Nephron (organoid): ENCODE data around the gene MARCHF3.
"Not testable (repeated sequence)": the region's sequence is repeated elsewhere in the genome, so short reads cannot be mapped to it uniquely, and the experiment has no call there.

Source experiments
- H3K27ac Mint-ChIP-seq, 3 experiments: 2 replicates each; pipeline ENCODE4 v1.8.0; 2020; ENCODE audit warnings: mixed read lengths in 3 of 3, mild to moderate bottlenecking in 2 of 3, moderate library complexity in 1 of 3
- H3K27me3 Mint-ChIP-seq: 2 replicates; pipeline ENCODE4 v1.8.0; 2021; ENCODE audit warnings: low read depth, mild to moderate bottlenecking, moderate library complexity, mixed read lengths
- H3K36me3 Mint-ChIP-seq: 2 replicates; pipeline ENCODE4 v1.8.0; 2020; ENCODE audit warnings: low read depth, mixed read lengths
- H3K4me1 Mint-ChIP-seq: 2 replicates; pipeline ENCODE4 v1.8.0; 2020; ENCODE audit warnings: mixed read lengths
- H3K4me3 Mint-ChIP-seq, 3 experiments: 2 replicates each; pipeline ENCODE4 v1.8.0; 2020; ENCODE audit warnings: mild to moderate bottlenecking in 3 of 3, mixed read lengths in 3 of 3, moderate library complexity in 2 of 3
- H3K9me3 Mint-ChIP-seq: 2 replicates; pipeline ENCODE4 v1.8.0; 2020; ENCODE audit warnings: mixed read lengths
- CTCF ChIP-seq, 3 experiments: fragments of 200-600 bp; sonication (generic); IDR thresholded peaks; one replicate each; pipeline ENCODE4 v1.5.0; 2021; ENCODE audit warnings: antibody characterized with exemption in 3 of 3; ENCODE audit not compliant: unreplicated experiment in 3 of 3

MARCHF3 gene

GRCh38 chr5:126949475-126949874 lies 80.9 kb downstream of the MARCHF3 start:
- no peak for TF ChIP-seq CTCF (IDR thresholded peaks at IDR 0.05; ENCODE audit: unreplicated experiment in 3 of 3)
- Mint-ChIP-seq H3K27me3 (no peaks in the 10 kb centered on the region), H3K4me3 (no peak overlapping the region), H3K4me1 (no peaks in the 10 kb centered on the region), H3K36me3 (no peaks in the 10 kb centered on the region), H3K9me3 (no peaks in the 10 kb centered on the region), H3K27ac (no peak overlapping the region)

GRCh38 chr5:126948453-126948852 lies 81.9 kb downstream of the MARCHF3 start:
- Mint-ChIP-seq H3K36me3 (no peaks in the 10 kb centered on the region), H3K27ac (no peak overlapping the region), H3K9me3 (no peaks in the 10 kb centered on the region), H3K4me3 (no peak overlapping the region), H3K27me3 (no peaks in the 10 kb centered on the region), H3K4me1 (no peaks in the 10 kb centered on the region)
- no peak for TF ChIP-seq CTCF (IDR thresholded peaks at IDR 0.05; ENCODE audit: unreplicated experiment in 3 of 3)

- Mint-ChIP-seq H3K9me3 (no peaks in the 10 kb centered on the region), H3K27ac (no peak overlapping the region), H3K27me3 (no peaks in the 10 kb centered on the region), H3K4me3 (no peak overlapping the region), H3K36me3 (no peaks in the 10 kb centered on the region), H3K4me1 (no peaks in the 10 kb centered on the region)
- TF ChIP-seq CTCF (IDR thresholded peaks at IDR 0.05; ENCODE audit: unreplicated experiment in 3 of 3): no peak
Observed at GRCh38 chr5:126948011-126948355, 82.4 kb downstream of the MARCHF3 start.

DNA sequence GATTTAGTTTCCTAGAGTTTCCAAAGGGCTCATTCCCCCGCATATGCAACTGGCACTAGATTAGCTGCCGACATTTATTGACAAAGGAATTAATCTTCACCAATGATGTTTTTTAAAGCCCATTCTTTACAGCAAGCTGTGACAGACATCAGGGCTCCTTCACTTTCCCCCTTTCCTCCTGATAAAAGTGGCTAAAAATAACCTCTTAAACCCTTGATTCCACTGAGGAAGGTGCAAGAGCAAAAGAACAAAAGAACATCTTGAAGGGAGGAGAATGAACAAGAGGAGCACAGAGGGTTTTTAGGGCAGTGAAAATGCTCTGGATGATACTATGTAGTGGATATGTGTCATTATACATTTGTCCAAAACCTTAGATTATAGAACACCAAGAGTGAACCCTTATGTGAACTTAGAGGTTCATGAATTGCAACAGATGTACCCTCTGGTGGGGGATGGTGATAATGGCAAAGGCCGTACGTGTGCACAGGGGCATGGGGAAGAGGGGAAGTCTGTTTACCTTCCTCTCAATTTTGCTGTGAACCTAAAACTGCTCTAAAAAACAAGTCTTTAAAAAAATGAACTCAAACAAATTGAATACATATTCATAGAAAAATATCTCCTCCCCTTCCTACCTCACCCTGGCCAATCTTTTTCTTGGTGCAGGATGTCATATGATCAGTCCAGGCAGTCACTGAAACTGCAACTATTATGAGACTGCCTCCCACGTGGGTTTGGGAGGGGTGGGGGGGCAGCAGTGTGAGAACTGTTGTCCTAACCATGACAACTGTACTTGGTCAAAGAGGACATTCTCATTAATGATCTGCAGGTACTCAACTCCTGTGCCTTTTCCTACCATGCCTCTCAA lies 83.0 kb downstream of the MARCHF3 start:
- H3K27ac Mint-ChIP-seq: no peak overlapping the region
- no peaks in the 10 kb centered on the region for H3K9me3 Mint-ChIP-seq
- H3K27me3 Mint-ChIP-seq: no peaks in the 10 kb centered on the region
- no peak overlapping the region for H3K4me3 Mint-ChIP-seq
- TF ChIP-seq CTCF (IDR thresholded peaks at IDR 0.05; ENCODE audit: unreplicated experiment in 3 of 3): no peak
- no peaks in the 10 kb centered on the region for H3K4me1 Mint-ChIP-seq
- H3K36me3 Mint-ChIP-seq: no peaks in the 10 kb centered on the region

DNA sequence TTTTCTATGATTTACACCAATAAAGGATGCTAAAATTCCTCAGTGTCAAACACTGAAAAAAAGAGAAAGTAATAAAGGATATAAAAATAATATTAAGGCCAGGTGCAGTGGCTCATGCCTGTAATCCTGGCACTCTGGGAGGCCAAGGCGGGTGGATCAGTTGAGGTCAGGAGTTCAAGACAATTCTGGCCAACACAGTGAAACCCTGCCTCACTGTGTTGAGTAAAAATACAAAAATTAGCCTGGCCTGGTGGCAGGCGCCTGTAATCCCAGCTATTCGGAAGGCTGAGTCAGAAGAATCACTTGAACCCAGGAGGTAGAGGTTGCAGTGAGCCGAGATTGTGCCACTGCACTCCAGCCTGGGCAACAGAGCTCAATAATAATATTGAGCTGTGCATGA lies 87.5 kb downstream of the MARCHF3 start:
- not testable (repeated sequence) for H3K4me1 Mint-ChIP-seq, H3K9me3 Mint-ChIP-seq, H3K36me3 Mint-ChIP-seq, H3K4me3 Mint-ChIP-seq, H3K27ac Mint-ChIP-seq, H3K27me3 Mint-ChIP-seq

DNA sequence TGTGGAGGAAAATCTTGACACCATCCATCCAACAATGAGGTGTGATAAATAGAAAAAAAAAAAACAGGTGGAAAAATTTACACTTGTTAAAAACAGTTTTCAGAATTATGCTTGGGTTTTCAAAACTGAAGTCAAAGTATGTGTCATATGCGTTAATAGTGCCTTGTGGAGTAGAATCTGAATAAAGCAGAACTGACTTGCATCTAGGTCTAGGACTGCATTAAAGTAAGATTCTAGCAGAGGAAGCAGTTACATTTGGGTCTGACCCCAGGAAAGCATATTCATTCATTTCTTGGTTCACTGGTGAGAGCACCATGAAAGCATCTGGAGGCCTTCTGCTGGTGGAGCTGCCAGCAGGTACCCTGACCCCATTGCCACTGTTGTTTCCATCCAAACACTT lies 89.0 kb downstream of the MARCHF3 start:
- Mint-ChIP-seq H3K4me3 (no peak overlapping the region), H3K27ac (no peak overlapping the region), H3K27me3 (no peaks in the 10 kb centered on the region), H3K36me3 (no peaks in the 10 kb centered on the region), H3K4me1 (peaks cover 10% of the 10 kb centered on the region), H3K9me3 (no peaks in the 10 kb centered on the region)
- no peak for TF ChIP-seq CTCF (IDR thresholded peaks at IDR 0.05; ENCODE audit: unreplicated experiment in 3 of 3)
